B cell (primary cell): ENCODE data around the gene PLCG1. TPM values are rescaled to one million over a fixed set of nuclear protein-coding genes. Genes with fewer than 3 reads are reported as not detected.

Source experiments
- ATAC-seq: fragments of 200-7000 bp; cut with Tn5 transposase; one replicate; pipeline ENCODE4 v1.10.0; 2021; ENCODE audit warnings: low read depth, mild to moderate bottlenecking, moderate number of reproducible peaks, moderate library complexity
- CTCF ChIA-PET: fragments of 350-600 bp; sonication (Branson Sonifier 250); formaldehyde crosslinking; loops from one replicate; lab custom pipeline; 2021; ENCODE audit warnings: antibody characterized with exemption, inconsistent platforms; lab: Charles Lee
- POLR2A ChIA-PET: fragments of 350-600 bp; sonication (Branson Sonifier 250); formaldehyde crosslinking; loops from one replicate; lab custom pipeline; 2021; ENCODE audit warnings: antibody characterized with exemption; lab: Charles Lee
- DNase-seq: peaks from one replicate; pipeline ENCODE4 v3.0.0; 2013
- H2AFZ ChIP-seq: 2 replicates; pipeline ENCODE4 v1.6.1; 2012; ENCODE audit warnings: mild to moderate bottlenecking, low read depth, low read length; ENCODE audit not compliant: insufficient read depth, poor library complexity, severe bottlenecking
- H3K27ac ChIP-seq, 2 donors: 1 replicate in 1 of 2; 2 replicates in 1 of 2; pipeline ENCODE4 v1.5.1; 2012 to 2013; ENCODE audit warnings: low read length in 2 of 2, mild to moderate bottlenecking in 2 of 2, moderate library complexity in 1 of 2
- H3K27me3 ChIP-seq, 4 experiments: fragments of 200-600 bp in 1 of 4; sonication (generic) in 1 of 4; replicated peaks in 1 of 4; 1 replicate in 2 of 4; 2 replicates in 2 of 4; pipeline versions ENCODE4 v1.6.1 to v1.7.0; 2013 to 2016; ENCODE audit warnings: low read length in 3 of 4, mild to moderate bottlenecking in 2 of 4, mixed read lengths in 1 of 4, moderate library complexity in 1 of 4; ENCODE audit not compliant: insufficient read depth in 4 of 4, control insufficient read depth in 3 of 4; ENCODE audit errors: control extremely low read depth in 1 of 4
- H3K36me3 ChIP-seq, 2 experiments: replicated peaks in 1 of 2; 1 replicate in 1 of 2; 2 replicates in 1 of 2; pipeline versions ENCODE4 v1.6.1 to v1.7.1; 2013; ENCODE audit warnings: low read length in 1 of 2; ENCODE audit not compliant: insufficient read depth in 2 of 2, control insufficient read depth in 1 of 2; ENCODE audit errors: control extremely low read depth in 1 of 2, extremely low read depth in 1 of 2
- H3K4me1 ChIP-seq, 2 donors: fragments of 200-600 bp in 1 of 2; sonication (generic) in 1 of 2; 1 replicate in 1 of 2; 2 replicates in 1 of 2; pipeline versions ENCODE4 v1.5.1 to v1.6.1; 2013 to 2017; ENCODE audit warnings: low read length in 2 of 2; ENCODE audit not compliant: control insufficient read depth in 2 of 2, insufficient read depth in 2 of 2
- H3K4me2 ChIP-seq: replicated peaks from 2 replicates; pipeline ENCODE3; 2012; ENCODE audit warnings: mild to moderate bottlenecking, low read depth, low read length; ENCODE audit not compliant: poor library complexity, severe bottlenecking
- H3K4me3 ChIP-seq, 5 experiments: fragments of 200-600 bp in 1 of 5; sonication (generic) in 1 of 5; 1 replicate in 3 of 5; 2 replicates in 2 of 5; pipeline versions ENCODE4 v1.5.1 to v1.7.0; 2011 to 2016; ENCODE audit warnings: low read length in 4 of 5, mild to moderate bottlenecking in 4 of 5, low read depth in 2 of 5, control low read depth in 1 of 5, moderate library complexity in 1 of 5; ENCODE audit not compliant: insufficient read depth in 1 of 5; ENCODE audit errors: control extremely low read depth in 1 of 5, extremely low read depth in 1 of 5
- H3K79me2 ChIP-seq: fragments of 200-600 bp; sonication (generic); one replicate; pipeline ENCODE4 v1.6.0; 2016; ENCODE audit warnings: low read length; ENCODE audit not compliant: control insufficient read depth, insufficient read depth
- H3K9ac ChIP-seq: fragments of 200-600 bp; sonication (generic); 2 replicates; pipeline ENCODE4 v1.6.1; 2017; ENCODE audit warnings: mild to moderate bottlenecking, low read length, moderate library complexity
- H3K9me3 ChIP-seq, 3 donors: one replicate each; pipeline versions ENCODE4 v1.6.1 to v1.7.1; 2013; ENCODE audit warnings: low read length in 2 of 3; ENCODE audit not compliant: control insufficient read depth in 2 of 3, insufficient read depth in 1 of 3; ENCODE audit errors: control extremely low read depth in 1 of 3
- H4K20me1 ChIP-seq: 2 replicates; pipeline ENCODE4 v1.6.0; 2012; ENCODE audit warnings: mild to moderate bottlenecking, low read length; ENCODE audit not compliant: insufficient read depth, control insufficient read depth, poor library complexity, severe bottlenecking
- H3K27ac Mint-ChIP-seq: one replicate; pipeline ENCODE4 v1.8.0; 2021; ENCODE audit warnings: mixed read lengths
- H3K27me3 Mint-ChIP-seq: one replicate; pipeline ENCODE4 v1.8.0; 2021; ENCODE audit warnings: mixed read lengths
- H3K4me1 Mint-ChIP-seq: one replicate; pipeline ENCODE4 v1.8.0; 2021; ENCODE audit warnings: mixed read lengths
- H3K4me3 Mint-ChIP-seq: one replicate; pipeline ENCODE4 v1.8.0; 2021; ENCODE audit warnings: mixed read lengths
- H3K9me3 Mint-ChIP-seq: one replicate; pipeline ENCODE4 v1.8.0; 2022; ENCODE audit warnings: mixed read lengths; ENCODE audit not compliant: insufficient read depth
- CTCF ChIP-seq: fragments of 200-600 bp; IDR thresholded peaks from one replicate; pipeline ENCODE4 v1.8.0; 2022; ENCODE audit warnings: antibody characterized with exemption, mild to moderate bottlenecking
- EZH2 ChIP-seq: IDR thresholded peaks from 2 replicates; pipeline ENCODE4 v1.6.1; 2012; ENCODE audit warnings: borderline replicate concordance, low read depth, mild to moderate bottlenecking, moderate library complexity, low read length; ENCODE audit not compliant: insufficient read depth, poor library complexity, severe bottlenecking
- WGBS: methylation state at CpG from one replicate; pipeline ENCODE4 v1.1.5; 2013; ENCODE audit warnings: missing lambda C conversion rate; ENCODE audit not compliant: insufficient coverage; 5-methylcytosine and 5-hydroxymethylcytosine counted together
- intact Hi-C: fragments of 100-400 bp; cut with micrococcal nuclease; formaldehyde crosslinking; loops from one replicate; pipeline ENCODE4 v1.10.0; 2022
- polyA plus RNA-seq: library from polyadenylated mRNA; depleted of rRNA; stranded (reverse); fragments of >200 nt; gene quantifications from 2 replicates; pipeline ENCODE4 v1.2.3, GENCODE V29; 2012
- total RNA-seq, 2 donors: library from RNA; stranded (reverse); fragments of 120-200 nt in 1 of 2; gene quantifications; 1 replicate in 1 of 2; 2 replicates in 1 of 2; pipeline versions ENCODE4 v1.2.3 to v1.2.4, GENCODE V29; 2013 to 2022

Gene PLCG1
- total and polyA plus RNA-seq, 2 donors (not counting 1 experiment from before 2014, with no cell fraction given), result 98.7 to 101 TPM

DNA sequence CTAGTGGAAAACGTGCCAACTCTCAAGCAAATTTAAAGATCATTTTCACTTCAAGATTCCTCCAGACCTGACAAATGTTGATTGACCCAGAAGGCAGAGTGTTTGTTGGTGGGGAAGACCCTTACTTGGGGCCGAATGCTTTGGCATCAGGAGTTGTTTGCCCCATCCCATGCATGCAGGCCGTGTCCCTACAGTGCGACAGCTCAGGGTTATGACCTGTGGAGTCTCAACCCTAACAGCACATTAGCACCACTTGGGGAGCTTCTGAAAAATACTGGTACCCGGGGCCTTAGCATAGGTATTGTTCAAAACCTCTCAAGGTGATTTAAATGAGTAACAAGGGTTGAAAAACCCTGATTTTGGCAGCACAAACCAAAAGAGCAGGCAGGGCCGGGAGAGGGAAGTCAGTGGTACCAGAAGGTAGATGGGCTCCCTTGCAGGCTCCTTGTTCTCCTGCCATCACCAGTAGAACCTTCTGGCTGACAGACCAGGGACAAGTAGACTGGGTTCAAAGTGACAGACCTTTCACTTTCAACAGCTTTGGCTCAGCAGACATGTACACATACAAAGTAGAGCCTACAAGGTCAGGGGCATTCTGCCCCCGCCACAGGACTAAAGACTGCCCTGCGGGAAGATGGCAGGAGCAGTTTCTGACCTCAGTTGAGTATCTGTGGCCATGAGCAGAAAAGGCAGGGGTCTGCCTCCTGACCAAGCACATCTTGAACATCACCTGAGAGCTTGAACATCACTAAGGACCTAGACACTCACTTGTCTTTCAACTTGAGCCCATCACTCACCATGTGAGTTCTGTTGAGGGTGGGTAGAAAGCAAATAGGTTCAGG lies 39.6 kb downstream of the PLCG1 start:
- TF ChIP-seq CTCF (no peak), EZH2 (no peak)
- H2AFZ ChIP-seq, result no peak overlapping the region
- no peaks in the 10 kb centered on the region for H3K4me1 Mint-ChIP-seq
- no peaks in the 10 kb centered on the region for H3K9me3 ChIP-seq
- H3K27me3 Mint-ChIP-seq, result no peaks in the 10 kb centered on the region
- no peaks in the 10 kb centered on the region for H4K20me1 ChIP-seq
- no peak for ATAC-seq
- POLR2A ChIA-PET, result no interaction called here
- no peak overlapping the region for H3K4me3 Mint-ChIP-seq
- H3K27ac ChIP-seq, result no peak overlapping the region
- intact Hi-C loops, result no loop called here
- H3K79me2 ChIP-seq, result no peaks in the 10 kb centered on the region
- no peaks in the 10 kb centered on the region for H3K9me3 Mint-ChIP-seq
- CTCF ChIA-PET, result interaction anchor here (0.6 to 2.9 kb wide), 4 partner anchors 55 to 162 kb away, joined by 3 to 13 read pairs (median 6); no protein-coding TSS in a partner anchor
- peaks cover 0 to 25% of the 10 kb centered on the region in 2 experiments for H3K36me3 ChIP-seq
- peak overlapping the region; percentile 42 for H3K27ac Mint-ChIP-seq
- H3K27me3 ChIP-seq, result no peaks in the 10 kb centered on the region
- no peak for DNase-seq
- H3K4me1 ChIP-seq, result no peaks in the 10 kb centered on the region
- no peak overlapping the region for H3K9ac ChIP-seq
- no peak overlapping the region for H3K4me2 ChIP-seq
- H3K4me3 ChIP-seq, result no peak overlapping the region
- 97% methylated on average over 8 of the region's 8 CpGs for WGBS

DNA sequence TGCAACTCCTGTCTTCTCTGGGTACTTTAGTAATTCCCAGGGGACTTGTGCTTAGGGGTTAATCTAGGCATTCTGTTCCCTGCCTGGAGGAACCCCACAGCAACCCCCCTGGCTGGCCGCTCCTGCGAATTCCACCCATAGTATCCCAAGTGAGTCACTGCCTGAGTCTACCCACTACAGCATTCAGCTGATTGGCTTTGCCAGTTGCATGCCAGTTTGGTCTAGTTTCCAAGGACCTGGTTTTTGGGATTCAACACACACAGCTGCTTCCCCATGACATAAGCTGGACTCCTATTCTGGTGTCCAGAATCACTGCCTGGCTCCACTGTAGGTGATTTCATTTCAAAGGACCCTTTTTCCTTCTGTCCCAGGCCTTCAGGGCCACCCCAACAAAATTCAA lies 40.3 kb downstream of the PLCG1 start:
- no peaks in the 10 kb centered on the region for H3K4me1 Mint-ChIP-seq
- no peaks in the 10 kb centered on the region for H3K27me3 ChIP-seq
- H3K4me3 Mint-ChIP-seq, result no peak overlapping the region
- peaks cover 0 to 23% of the 10 kb centered on the region in 2 experiments for H3K36me3 ChIP-seq
- H3K9ac ChIP-seq, result no peak overlapping the region
- H3K27ac ChIP-seq, result no peak overlapping the region
- H3K4me1 ChIP-seq, result no peaks in the 10 kb centered on the region
- H2AFZ ChIP-seq, result no peak overlapping the region
- ATAC-seq (no peak), DNase-seq (no peak)
- ChIA-PET CTCF (interaction anchor here (0.6 kb wide), 1 partner anchor 54 kb away, joined by 3 read pairs; no protein-coding TSS in a partner anchor), POLR2A (no interaction called here)
- no peak overlapping the region for H3K4me3 ChIP-seq
- H3K27ac Mint-ChIP-seq, result no peak overlapping the region
- TF ChIP-seq EZH2 (no peak), CTCF (no peak)
- no peaks in the 10 kb centered on the region for H3K27me3 Mint-ChIP-seq
- 100% methylated on average over 2 of the region's 2 CpGs for WGBS
- intact Hi-C loops, result no loop called here
- H4K20me1 ChIP-seq, result no peaks in the 10 kb centered on the region
- no peaks in the 10 kb centered on the region for H3K9me3 Mint-ChIP-seq
- H3K9me3 ChIP-seq, result no peaks in the 10 kb centered on the region
- no peaks in the 10 kb centered on the region for H3K79me2 ChIP-seq
- no peak overlapping the region for H3K4me2 ChIP-seq
